Subcutaneous adipose tissue (tissue), 4 donors: ENCODE data around the gene TMEM150B. TPM values are rescaled to one million over a fixed set of nuclear protein-coding genes. Genes with fewer than 3 reads are reported as not detected.

Experiments used
- CTCF ChIP-seq: fragments of 450-650 bp; IDR thresholded peaks from one replicate; pipeline ENCODE4 v1.5.1; 2016; ENCODE audit warnings: low read depth, mild to moderate bottlenecking, control low read depth, antibody characterized with exemption, moderate library complexity
- total RNA-seq, 4 donors: library from RNA; depleted of rRNA; stranded (reverse); fragments of >200 nt; gene quantifications; one replicate each; pipeline ENCODE4 v1.1.0, GENCODE V29; 2016

The TMEM150B gene
- total RNA-seq, 4 donors from 2014 or later: 10.0 to 17.8 (median 14.4) TPM

DNA sequence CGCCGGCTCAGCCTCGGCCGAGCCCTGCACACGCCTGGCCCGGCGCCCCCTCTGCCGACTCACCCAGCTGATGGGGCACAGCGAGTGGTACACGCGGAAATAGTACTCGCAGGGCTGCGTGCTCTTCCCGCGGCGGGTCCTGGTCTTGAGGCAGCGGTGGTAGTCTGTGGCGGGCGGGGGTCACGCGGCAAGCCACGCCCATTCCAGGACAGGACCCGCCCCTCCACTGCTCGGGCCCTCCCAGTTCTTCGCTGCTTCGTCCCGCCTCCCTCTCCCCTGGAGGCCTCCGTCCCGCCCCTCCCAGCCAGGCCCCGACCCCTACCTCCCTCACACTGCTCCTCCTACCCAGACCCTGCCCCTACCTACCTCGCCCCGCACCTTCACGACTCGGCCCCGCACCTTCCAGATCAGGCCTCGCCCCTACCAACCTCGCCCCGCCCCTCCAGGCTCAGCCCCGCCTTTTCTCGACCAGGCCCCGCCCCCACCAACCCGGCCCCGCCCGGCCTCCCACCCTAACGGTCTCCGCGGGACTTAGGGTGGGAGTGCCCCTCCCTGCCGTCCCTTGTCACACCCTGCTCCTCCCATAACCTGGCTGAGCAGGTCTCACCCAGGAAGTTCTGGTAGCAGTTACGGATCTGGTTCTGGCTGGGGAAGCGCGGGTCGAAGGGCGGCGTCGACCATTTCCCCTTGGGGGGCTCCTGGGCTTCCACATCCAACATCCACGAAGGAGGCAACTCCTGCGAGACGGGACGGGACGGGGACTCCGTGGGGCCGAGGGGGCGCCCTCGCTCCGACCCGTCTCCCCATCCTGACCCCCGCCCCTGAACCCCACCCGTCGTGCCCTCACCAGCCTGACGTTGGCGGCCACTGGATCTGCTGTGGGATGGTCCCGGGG lies 28.9 kb upstream of the TMEM150B start:
- no peak for TF ChIP-seq CTCF

DNA sequence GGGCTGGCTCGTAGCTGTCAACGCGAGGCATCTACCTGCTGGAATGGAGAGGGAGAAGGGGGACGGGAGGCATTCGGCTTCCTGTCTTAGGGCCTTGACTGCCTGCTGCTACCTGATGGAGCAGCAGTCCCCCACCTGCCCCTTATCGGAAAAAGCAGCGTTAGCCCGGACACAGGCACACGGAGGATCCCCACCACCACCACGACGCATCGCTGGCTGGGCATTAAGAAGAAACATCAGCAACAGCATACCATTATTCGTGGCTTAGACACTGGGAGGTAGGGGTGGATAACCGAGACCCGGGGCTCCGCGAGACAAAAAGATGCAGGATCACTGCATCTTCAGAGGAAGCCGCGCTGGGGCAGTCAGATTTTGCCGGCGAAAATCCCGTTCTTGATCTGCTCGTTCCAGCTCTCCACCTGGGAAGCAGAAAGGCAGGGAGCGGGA lies 28.2 kb upstream of the TMEM150B start:
- no peak for TF ChIP-seq CTCF

GRCh38 chr19:55352549-55353145 lies 27.5 kb upstream of the TMEM150B start:
- no peak for TF ChIP-seq CTCF

DNA sequence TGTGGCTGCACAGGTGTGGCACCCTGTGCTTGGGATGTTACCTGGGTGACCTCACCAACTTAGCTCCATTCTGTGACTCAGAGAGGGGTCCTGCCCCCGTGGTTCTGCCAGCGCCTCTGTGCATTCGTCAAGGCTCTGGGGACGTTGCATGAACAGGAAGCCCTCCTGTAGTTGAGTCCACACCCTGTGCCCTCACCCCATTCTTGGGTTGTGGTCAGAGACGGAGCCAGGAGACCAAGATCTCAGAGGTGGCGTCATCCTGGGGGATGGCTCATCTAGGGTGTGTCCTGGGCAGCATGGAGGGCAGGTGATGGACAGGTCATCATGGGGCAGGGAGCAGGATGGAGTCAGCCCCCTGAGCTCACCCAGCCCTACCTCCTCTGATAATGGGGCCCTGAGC lies 26.9 kb upstream of the TMEM150B start:
- no peak for TF ChIP-seq CTCF

- TF ChIP-seq CTCF: no peak
These were observed 25.6 kb upstream of the TMEM150B start for GRCh38 chr19:55350620-55351315.

DNA sequence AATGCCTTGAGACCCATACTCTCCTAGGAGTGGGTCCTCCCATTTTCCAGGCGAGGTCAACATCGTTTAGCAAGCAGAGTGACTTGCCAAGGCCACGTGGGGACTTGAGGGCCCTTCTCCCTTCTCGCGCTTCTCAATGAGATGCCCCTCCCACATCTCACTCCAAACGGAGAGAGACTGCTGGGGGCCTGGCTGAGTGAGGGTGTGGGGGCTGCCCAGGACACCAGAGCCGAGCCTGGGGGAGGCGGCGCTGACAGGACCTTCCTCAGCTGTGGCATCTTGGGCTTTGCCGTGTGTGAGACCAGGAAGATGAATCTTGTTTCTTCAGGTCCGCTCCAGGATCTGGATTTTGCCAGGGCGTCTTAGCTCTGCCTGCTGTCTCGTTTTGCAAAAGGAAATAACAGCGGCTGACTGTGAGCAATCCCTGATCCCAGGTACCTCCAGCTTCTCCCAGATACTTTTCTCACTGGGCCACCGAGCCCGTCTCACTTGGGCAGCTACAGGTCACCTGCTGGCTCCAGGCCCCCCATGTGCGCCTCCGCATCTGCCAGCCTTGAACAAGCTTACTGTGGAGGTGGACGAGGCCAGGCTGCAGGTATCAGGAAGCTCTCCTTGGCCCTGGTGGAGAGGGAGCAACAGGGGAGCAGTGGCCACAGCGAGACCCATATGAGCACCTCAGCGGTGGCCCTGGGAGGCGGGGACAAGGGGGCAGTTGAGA lies 23.3 kb upstream of the TMEM150B start:
- no peak for TF ChIP-seq CTCF
